Measurements from ENCODE around the gene ROBO1.
"Not testable (repeated sequence)": the region's sequence is repeated elsewhere in the genome, so short reads cannot be mapped to it uniquely, and the experiment has no call there.

Gene ROBO1

DNA sequence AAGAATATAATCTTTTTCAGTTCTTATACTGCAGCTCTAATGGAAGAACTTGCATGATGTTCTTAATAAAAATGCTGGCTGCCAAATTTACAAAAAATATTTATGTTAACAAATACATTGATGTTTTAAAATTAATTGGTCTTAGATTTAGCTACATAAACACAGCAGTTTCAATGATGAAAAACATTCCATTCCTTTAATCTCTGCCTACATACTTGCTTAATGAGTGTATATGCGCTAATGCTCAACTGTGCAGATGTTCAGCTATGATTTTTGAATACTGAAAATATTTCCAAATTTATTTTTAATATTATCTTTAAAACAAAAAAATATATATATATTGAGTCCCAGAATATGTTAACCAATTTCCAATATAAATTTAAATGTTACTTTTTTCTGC lies 867.4 kb downstream of the ROBO1 start:
- DNase-seq: no peak

DNA sequence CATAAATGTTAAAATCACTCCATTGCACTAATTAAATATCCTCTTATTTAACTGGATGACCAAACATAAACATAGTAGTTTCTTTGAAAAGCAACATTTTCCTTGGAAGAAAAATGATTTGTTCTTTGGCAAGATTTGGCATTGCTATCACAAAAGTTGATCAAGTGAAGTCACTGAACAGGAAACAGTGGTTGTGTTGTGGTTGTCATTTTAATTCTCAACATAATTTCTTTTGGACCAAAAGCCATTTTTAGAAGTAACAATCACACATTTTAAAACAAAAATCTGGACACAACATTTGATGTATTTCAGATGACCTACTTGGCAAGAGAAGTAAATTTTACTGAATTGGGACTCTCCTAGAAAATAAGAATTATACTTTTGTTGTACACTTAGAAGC lies 872.3 kb downstream of the ROBO1 start:
- no peak for DNase-seq

DNA sequence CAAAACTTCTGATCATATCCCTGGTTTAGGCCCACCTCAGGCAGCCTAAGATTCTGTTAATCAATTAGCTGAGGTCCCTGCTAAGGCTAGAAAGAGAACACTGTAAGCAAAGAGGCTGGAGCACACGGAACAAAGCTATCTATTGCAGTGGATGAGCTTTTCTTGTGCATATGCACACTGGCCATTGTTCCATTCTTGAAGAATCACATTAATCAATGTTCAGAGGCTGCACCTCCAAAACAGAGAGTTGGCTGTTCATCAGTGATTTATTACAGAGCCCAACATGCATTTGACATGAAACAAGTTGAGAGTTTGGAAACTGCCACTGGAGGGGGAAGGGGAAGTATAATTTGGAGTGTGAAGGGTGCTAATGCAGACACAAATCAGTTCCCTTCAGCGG lies 873.0 kb downstream of the ROBO1 start:
- no peak for DNase-seq

DNA sequence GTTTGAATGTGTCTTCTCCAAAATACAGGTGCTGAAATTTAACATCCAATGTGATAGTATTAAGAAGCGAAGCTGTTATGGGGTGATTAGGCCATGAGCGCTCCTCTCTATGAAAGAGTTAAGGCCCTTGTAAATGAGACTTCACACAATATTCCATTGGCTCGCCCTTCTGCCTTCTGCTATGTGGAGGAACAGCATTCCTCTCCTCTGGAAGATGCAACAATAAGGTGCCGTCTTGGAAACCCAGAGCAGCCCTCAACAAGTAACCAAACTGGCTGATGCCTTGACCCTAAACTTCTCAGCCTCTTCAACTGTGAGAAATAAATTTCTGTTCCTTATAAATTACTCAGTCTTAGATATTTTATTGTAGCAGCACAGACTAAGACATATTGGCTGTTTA lies 874.6 kb downstream of the ROBO1 start:
- no peak for DNase-seq

DNA sequence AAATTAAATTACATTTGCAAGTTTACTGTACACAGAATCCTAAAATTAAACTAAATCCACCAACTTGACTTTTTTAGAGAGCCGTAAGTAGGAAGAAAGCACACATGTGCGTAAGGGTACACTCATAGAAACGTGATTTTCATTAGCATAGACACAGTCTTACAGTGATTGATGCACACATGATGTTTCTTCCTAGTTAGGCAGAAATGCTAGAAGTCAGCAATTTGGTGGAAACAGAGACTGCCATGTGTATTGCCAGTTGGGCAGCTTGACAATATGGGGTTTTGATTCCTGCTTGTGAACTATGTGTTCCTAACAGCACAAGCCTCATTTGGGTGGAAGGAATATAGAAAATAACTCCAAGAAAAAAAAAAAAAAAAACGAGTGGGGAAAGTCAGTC lies 878.5 kb downstream of the ROBO1 start:
- no peak for DNase-seq

DNA sequence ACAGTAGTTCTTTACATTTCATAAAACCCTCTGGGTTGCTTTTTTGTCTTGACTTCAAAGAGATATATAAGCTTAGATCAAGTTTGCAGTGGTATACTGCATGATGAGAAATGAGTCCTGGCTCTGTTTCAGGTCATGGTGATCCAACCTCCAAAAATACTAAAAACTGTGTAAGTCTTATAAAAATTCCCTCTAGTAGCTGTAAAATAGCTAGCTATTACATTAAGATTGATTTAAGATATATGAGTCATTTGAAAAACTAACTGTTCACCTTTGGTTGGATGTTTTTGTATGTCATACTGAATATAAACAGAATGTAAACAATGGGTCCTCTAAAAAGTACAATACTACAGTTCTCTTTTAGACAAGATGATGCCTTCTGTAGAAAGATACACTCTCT lies 879.2 kb downstream of the ROBO1 start:
- DNase-seq: no peak

DNA sequence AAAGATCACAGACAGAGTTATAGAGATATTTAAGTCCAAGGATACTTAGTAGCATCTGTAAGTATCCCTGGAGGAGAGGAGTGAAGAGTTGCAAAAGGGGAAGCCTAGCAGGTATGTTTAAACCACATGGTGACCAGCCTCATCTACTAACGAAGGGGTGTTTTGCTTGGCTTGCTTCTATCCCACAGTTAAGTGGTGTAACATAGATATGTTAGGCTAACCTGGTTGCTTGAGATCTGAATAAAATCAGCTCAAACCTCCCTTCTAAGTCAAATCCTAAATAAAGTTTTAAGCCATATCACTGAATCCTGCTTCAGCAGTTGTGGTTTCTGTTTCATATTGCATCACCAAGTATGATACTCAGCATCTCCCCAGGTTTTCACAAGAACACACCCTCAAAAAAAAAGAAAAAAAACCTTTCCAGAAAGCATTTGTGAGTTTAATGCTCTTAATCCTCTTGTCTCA lies 880.2 kb downstream of the ROBO1 start:
- DNase-seq: no peak

DNA sequence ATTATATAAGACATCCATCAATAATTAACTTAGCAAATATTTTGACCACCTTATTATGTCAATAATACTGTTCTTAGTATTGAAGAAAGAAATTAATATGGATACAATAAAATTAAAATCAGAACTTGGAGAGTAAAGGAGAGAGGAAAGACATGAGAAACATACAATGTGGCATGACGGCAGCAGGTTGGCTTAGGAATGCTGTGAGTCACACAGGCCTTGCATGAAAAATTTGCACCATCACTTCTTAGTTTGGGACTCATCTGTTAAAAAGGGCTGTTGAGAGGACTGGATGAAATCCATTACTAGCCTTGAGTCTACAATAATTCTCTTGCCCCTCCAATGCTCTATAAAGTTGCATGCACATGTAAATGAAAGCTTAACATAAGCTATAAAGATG lies 880.8 kb downstream of the ROBO1 start:
- DNase-seq: no peak

DNA sequence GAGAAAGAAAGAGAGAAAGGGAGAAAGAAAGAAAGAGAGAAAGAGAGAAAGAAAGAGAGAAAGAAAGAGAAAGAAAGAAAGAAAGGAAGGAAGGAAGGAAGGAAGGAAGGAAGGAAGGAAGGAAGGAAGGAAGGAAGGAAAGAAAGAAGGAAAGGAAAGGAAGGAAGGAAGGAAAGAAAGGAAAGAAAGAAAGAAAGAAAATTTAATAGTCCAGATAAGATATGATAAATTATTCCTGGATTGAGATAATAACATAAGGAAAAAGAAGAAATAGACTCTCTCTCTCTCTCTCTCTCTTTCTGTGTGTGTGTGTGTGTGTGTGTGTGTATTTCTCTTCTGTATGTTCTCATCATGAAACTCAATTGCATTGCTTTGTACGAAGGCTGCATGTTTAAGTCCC lies 883.2 kb downstream of the ROBO1 start:
- DNase-seq: not testable (repeated sequence)

DNA sequence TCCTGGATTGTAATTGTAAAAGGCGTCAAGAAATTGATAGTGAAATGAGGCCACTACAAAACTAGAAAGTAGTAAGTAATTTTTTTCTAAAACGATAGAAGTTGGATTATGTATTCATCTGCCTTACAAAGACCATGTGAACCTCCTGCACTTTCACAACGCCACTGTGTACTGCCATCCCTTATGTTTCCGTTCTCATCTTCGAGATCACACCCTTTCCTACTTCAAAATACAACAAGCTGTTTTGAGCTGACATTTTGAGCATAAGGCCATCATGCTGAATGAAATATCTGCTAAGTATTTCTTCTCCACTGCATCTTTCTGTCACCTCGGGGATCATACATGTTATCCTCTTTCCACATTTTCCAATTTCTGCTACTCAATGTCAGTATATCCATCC lies 885.5 kb downstream of the ROBO1 start:
- no peak for DNase-seq

DNA sequence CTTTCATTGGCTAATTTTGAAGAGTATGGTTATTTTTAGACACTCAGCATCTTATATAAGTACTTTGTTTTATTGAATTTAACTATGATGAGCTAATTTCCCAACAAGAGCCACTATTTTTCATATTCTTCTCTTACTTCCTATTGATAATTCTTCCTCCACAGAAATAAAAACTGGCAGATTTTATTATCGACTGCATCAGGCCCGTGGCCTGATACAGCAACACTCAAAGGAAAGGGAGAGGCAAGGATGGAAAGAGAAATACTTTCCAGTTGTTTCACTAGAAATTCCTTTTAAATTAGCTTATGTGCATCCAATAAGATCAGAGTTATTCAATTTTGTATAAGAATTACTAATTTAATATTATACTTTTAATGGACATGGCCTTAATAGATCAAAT lies 886.3 kb downstream of the ROBO1 start:
- DNase-seq: no peak

DNA sequence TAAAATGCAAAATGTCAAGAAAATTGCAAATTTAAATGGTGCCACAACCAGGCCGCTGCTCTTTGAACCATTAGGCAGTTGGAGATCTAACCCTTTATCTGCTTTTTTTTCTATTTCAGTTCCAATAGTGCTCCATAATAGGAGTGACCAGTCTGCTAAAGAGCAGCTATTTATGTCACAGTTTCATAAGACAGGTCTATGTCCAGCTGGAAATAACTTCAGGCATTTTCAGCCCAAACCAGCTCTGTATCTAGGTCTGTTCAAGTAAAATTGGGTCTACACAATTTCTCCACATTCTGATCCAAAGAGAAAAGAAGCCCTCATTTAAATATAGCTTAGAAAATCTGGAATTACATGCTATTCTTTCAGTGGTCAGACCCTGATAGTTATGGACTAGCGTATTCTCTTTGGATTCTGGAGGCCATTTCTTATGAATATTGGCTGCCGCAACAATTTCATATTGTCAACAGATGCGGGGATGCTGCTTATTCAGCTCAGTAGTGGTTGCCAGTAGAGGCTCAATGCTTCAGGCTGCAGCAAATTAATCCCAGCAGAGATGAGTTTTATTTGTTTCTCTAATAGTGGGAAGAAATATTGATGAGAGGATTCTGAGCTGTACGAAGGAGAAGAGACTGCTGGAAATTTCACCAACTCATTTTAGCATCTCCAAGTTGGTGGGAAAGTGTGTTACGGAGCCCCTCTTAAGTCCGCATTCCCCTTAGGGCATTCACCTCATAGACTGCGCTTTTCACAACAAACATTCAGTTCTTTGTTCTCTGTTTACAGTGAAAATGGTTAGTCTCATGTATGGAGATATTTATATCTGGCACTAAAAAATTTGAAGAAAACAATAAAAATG lies 887.0 kb downstream of the ROBO1 start:
- DNase-seq: no peak

DNA sequence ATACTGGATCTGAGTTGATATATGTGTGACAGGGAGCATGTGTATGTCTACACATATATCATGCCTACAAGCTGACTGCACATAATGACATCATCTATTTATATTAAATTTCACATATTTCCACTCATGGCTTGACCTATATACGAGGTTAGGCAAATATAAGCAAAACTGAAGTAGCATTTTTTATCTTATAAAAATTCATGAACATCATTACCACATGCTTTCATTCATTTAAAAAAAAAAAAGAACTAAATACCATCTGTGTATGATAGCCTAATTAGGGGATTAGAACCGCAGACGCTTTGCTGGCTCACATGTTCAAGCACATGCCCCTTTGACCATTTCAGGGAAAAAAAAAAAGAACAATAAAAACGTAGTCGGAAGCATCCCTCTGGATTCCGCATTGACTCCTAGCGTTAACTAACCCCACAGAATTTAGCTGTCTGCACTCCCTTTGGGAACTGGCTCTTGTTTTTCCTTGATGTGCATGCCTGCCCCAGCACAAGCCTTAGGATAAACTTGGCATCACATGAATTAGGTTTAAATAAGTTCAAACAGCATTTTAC lies 888.4 kb downstream of the ROBO1 start:
- DNase-seq: no peak

DNA sequence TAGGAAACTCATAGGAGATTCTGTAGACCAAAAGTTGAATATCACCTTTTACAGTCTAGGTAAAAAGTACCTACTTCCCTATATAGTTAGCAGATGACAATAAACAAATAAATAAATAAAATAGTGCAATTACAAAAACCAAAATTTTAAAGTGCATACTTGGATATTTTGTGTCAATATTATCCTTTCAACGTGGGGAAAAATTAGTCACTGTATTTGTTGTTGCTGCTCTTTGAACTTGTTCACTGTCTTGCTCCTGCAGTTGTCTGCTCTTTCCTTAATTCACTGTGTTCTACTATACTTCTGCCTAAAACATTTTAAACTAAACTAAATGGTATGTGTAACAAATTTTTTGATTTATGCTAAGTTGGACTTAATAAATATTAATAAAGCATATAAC lies 889.0 kb downstream of the ROBO1 start:
- no peak for DNase-seq

DNA sequence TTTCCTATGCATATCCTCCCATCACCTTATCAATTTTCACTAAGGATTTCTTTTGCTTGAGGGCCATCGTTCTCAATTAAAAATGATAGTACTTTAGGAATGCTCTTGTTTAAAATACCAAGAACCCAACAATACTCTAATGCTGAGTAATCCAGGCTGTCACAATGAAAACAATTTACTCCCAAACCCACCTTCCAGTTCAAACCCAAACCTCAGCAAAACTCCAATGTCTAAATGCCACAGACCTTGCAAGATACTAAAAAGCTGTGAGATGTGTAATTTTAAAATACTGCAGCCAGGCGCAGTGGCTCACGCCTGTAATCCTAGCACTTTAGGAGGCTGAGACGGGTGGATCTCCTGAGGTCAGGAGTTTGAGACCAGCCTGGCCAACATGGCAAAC lies 889.8 kb downstream of the ROBO1 start:
- DNase-seq: no peak

DNA sequence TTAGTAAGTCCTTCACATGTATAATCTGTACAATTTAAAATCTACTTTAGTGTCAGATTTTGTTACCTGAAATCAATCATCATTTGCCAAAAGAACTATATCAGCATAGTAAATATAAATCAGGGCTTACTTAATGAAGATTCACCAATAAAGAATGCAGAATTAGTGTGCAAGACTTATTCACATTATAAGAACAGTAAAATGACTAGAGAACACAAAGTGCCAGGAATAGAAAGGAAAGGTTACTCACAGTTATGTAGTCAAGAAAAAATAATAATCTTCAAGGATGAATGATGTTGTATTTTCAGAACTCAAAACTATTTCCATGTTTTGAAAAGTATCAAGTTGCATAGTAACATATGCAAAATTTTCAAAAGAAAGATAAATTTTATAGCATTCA lies 891.9 kb downstream of the ROBO1 start:
- DNase-seq: no peak

DNA sequence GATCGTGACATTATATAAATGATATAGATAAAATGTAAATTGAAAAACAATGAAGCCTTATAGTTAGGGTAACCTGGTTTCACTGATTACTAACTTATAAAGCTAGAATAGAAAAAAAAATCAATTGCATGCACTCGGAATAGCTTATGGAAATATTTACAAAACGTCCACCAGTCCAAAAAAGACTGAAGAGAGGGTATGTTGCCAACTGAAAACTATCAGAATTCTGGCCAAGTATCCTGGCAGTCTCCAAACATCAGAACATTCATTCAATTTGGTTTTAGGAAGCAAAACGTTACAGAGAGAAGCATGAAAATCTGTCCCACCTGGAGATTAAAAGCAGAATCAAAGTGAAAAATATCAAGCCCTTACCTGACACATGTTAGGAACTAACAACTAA lies 892.4 kb downstream of the ROBO1 start:
- DNase-seq: no peak

DNA sequence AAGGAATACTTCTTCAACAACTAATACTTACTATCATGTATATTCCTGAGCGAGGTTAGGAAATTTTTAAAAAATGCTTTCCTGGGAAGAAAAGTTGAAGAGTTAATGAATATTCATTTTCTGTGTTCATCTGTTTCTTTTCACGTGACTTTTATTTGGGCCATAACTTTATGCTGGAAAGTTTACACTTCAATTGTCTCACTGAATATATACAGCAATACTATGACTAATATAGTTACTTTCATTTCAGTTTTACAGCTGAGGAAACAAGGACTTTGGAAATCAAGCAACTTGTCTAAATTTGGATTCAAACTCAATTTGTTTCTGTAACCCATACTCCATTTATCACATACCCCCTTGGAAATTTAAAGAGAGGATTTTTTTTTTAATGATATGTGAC lies 894.2 kb downstream of the ROBO1 start:
- DNase-seq: no peak

DNA sequence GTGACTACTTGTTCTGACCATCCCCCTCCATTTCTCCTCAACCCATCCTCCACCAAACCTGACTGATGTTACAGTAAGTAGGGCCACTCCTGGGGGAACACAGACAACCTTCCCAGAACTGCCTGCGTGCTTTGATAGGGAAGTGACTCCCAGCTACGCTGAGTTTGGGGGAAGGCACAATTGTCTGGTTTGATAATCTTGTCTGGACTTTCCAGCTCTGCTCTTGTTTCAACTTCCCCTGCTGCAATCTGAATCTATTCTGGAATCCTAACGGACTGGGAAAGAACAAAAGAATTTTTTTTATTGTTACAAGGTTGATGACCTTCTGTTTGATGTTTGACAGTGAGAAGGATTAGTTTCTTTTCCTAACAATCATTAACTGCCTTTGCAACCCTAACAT lies 895.6 kb downstream of the ROBO1 start:
- DNase-seq: no peak

DNA sequence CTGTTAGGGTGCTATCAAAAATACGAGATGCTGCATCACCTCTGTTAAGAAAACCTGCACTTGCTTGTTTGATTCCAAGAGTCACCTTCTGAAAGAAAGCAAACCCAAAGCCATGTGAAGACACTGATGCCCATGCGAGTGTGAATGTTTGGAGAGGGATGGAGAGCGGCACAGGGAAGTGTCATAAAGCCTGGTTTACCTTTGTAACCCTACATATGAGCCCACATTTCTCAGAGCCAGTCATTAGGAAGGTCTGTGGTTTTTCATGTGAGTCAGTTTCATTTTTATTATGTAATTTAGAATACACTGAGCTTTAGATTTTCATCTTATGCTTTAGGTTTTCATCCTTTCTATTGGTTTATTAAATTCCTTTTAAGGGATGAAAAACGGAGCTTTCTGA lies 896.8 kb downstream of the ROBO1 start:
- DNase-seq: no peak

DNA sequence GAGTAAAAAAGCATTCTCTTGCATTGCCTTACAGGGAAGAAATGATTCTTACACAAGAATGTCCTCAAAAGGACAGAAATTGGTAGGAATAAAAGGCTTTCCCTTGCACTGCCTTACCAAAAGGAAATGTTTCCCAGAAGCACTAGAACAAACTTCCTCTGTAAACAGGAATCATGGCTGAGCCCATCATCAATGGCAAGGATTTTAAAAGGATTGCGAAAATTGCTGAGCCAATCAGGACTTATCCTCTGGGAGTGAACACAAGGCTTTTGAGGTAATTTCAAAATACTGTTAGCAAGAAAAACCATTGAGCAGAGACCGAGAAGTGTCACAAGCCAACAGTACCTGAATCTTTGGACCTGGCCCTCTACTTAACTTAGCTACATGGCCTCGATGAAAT lies 897.3 kb downstream of the ROBO1 start:
- DNase-seq: no peak

DNA sequence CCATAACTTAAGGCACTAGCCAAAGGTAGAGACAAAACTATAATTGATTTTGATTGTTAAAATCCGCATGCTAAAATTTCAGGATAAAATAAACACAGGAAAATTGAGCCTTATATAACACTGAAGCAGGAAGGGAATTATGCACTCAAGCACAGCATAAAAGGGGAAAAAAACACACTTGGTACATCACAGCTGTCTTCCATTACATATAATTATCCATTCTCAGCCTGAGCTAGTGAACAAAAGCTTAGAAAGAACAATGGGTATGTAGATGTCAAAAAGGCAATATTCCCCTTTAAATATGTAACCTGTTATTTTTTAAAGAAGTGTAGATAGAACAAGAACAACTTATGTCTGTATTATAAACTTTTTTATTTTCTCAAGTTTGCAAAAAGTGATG lies 899.2 kb downstream of the ROBO1 start:
- no peak for DNase-seq

DNA sequence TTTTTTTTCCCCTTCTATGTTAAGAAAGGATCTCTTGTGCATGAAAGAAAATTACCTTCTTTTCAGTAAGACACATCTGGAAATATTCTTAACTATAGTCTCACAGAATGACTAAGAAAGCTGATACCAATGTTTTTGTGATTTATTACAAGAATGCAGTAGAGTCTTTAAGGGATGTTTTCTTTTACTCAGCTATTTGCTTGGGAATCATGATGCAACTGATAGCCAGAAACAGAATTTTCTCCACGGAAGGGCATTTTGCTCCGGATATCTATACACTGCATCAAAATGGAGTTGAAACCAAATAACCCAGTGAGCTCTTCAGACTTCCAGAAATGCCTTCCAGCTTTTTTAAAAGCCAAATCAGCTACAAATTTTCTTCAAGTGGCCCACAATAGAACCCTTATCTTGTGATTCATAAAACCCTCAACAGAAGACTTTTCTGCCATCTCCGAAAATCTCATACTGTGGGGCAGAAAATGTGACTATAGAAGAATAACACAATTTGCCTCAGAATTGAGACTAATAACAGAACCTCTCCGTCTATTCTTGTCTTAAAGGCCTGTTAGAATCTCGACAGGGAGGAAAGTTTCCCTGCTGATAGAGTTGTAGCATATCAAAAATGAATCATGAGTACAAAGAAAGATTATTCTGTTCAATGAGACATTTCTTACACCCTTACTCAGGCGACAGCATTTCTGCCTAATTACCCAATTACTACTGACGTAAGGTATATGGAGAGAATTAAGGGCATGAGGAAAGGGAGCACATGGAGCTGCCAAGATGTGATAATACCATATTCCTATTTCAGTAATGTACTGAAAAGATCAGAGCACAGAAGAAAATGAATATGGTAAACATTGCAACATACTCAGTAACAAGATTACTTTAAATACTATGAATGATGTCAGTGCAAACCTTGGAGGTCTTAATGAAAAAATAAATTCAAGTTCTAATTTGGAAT lies 900.1 kb downstream of the ROBO1 start:
- no peak for DNase-seq
